GM11168 (cell line): Measurements from ENCODE around the gene NUDT4.
"Not testable (repeated sequence)": the region's sequence is repeated elsewhere in the genome, so short reads cannot be mapped to it uniquely, and the experiment has no call there.

ENCODE experiments used
- in situ Hi-C: fragments of 300-500 bp; cut with MboI; formaldehyde crosslinking; loops from one replicate; pipeline ENCODE4 v1.12.0; 2022; ENCODE audit warnings: low sequenced_read_pairs; ENCODE audit not compliant: unreplicated experiment

NUDT4 gene

GRCh38 chr12:93365616-93366405 lies 11.9 kb upstream of the NUDT4 start:
- in situ Hi-C loops: no loop called here

GRCh38 chr12:93366422-93366821 lies 11.3 kb upstream of the NUDT4 start:
- in situ Hi-C loops: no loop called here

GRCh38 chr12:93368766-93369165 lies 9.0 kb upstream of the NUDT4 start:
- in situ Hi-C loops: no loop called here

GRCh38 chr12:93369505-93369904 lies 8.2 kb upstream of the NUDT4 start:
- in situ Hi-C loops: no loop called here

- in situ Hi-C loops: no loop called here
Observed at GRCh38 chr12:93370947-93371346, 6.8 kb upstream of the NUDT4 start.

GRCh38 chr12:93373961-93374656 lies 3.6 kb upstream of the NUDT4 start:
- in situ Hi-C loops: no loop called here

GRCh38 chr12:93375906-93376305 lies 1.8 kb upstream of the NUDT4 start:
- in situ Hi-C loops: no loop called here

- in situ Hi-C loops: no loop called here
Observed at GRCh38 chr12:93376436-93377251, 1.1 kb upstream of the NUDT4 start.

GRCh38 chr12:93378196-93378997 lies 672 bp downstream of the NUDT4 start:
- in situ Hi-C loops: not testable (repeated sequence)

- in situ Hi-C loops: no loop called here
Observed at GRCh38 chr12:93378998-93379325, 1.2 kb downstream of the NUDT4 start.

GRCh38 chr12:93379326-93379980 lies 1.7 kb downstream of the NUDT4 start:
- in situ Hi-C loops: no loop called here

GRCh38 chr12:93379981-93380361 lies 2.2 kb downstream of the NUDT4 start:
- in situ Hi-C loops: loop anchor here (5.0 kb wide), 1 partner anchor 378 kb away; no protein-coding TSS in a partner anchor

GRCh38 chr12:93380480-93381121 lies 2.9 kb downstream of the NUDT4 start:
- in situ Hi-C loops: loop anchor here (5.0 kb wide), 1 partner anchor 378 kb away; no protein-coding TSS in a partner anchor

GRCh38 chr12:93381161-93381975 lies 3.6 kb downstream of the NUDT4 start:
- in situ Hi-C loops: loop anchor here (5.0 kb wide), 1 partner anchor 379 kb away; no protein-coding TSS in a partner anchor

GRCh38 chr12:93381976-93382437 lies 4.3 kb downstream of the NUDT4 start:
- in situ Hi-C loops: loop anchor here (5.0 kb wide), 1 partner anchor 380 kb away; no protein-coding TSS in a partner anchor

GRCh38 chr12:93387780-93388179 lies 10.1 kb downstream of the NUDT4 start:
- in situ Hi-C loops: no loop called here

- in situ Hi-C loops: no loop called here
Observed at GRCh38 chr12:93390031-93390430, 12.3 kb downstream of the NUDT4 start.
